ENCODE data around the gene TMED8.
A peak's percentile ranks its signal among the peaks of the same experiment; 100 is the strongest.
"Not testable (repeated sequence)": the region's sequence is repeated elsewhere in the genome, so short reads cannot be mapped to it uniquely, and the experiment has no call there.

TMED8 gene

GRCh38 chr14:77376771-77377501, at the start of gene TMED8, which contains the start of gene SAMD15:
Gene TMED8 (minus strand): TSS chr14:77377094. CDS start chr14:77377053, 41 bp downstream.
Gene SAMD15 (plus strand): TSS chr14:77377379. CDS start chr14:77377419, 40 bp downstream.
- DNase-seq (ENCODE audit: low read depth, low spot score) = peak; percentile 68

GRCh38 chr14:77426396-77426795, 49.5 kb upstream of the TMED8 start:
- no peak for DNase-seq (ENCODE audit: low read depth, low spot score)

GRCh38 chr14:77424862-77425261, 48.0 kb upstream of the TMED8 start:
- DNase-seq (ENCODE audit: low read depth, low spot score) = no peak

- no peak for DNase-seq (ENCODE audit: low read depth, low spot score)
These were observed 46.5 kb upstream of the TMED8 start, which contains the start of gene NOXRED1 for GRCh38 chr14:77423423-77423822. Gene NOXRED1 (minus strand): TSS chr14:77423523. CDS start chr14:77422889, 634 bp downstream.

- DNase-seq (ENCODE audit: low read depth, low spot score) = no peak
These were observed 44.3 kb upstream of the TMED8 start for GRCh38 chr14:77421201-77421600.

GRCh38 chr14:77416836-77417235, 39.9 kb upstream of the TMED8 start:
- no peak for DNase-seq (ENCODE audit: low read depth, low spot score)

GRCh38 chr14:77416098-77416497, 39.2 kb upstream of the TMED8 start:
- DNase-seq (ENCODE audit: low read depth, low spot score) = not testable (repeated sequence)

GRCh38 chr14:77415403-77416030, 38.6 kb upstream of the TMED8 start:
- not testable (repeated sequence) for DNase-seq (ENCODE audit: low read depth, low spot score)

GRCh38 chr14:77409131-77409533, 32.2 kb upstream of the TMED8 start:
- DNase-seq (ENCODE audit: low read depth, low spot score) = no peak

GRCh38 chr14:77407158-77407557, 30.3 kb upstream of the TMED8 start:
- DNase-seq (ENCODE audit: low read depth, low spot score) = no peak

GRCh38 chr14:77406718-77407117, 29.8 kb upstream of the TMED8 start:
- DNase-seq (ENCODE audit: low read depth, low spot score) = no peak

GRCh38 chr14:77406086-77406485, 29.2 kb upstream of the TMED8 start:
- DNase-seq (ENCODE audit: low read depth, low spot score) = no peak

- no peak for DNase-seq (ENCODE audit: low read depth, low spot score)
These were observed 26.9 kb upstream of the TMED8 start for GRCh38 chr14:77403768-77404167.

- no peak for DNase-seq (ENCODE audit: low read depth, low spot score)
These were observed 23.3 kb upstream of the TMED8 start for GRCh38 chr14:77400216-77400615.

- DNase-seq (ENCODE audit: low read depth, low spot score) = no peak
These were observed 13.3 kb upstream of the TMED8 start for GRCh38 chr14:77390188-77390587.

GRCh38 chr14:77378701-77379100, 1.8 kb upstream of the TMED8 start:
- DNase-seq (ENCODE audit: low read depth, low spot score) = no peak

- DNase-seq (ENCODE audit: low read depth, low spot score) = no peak
These were observed 579 bp upstream of the TMED8 start for GRCh38 chr14:77377502-77377844.

GRCh38 chr14:77375973-77376770, 722 bp downstream of the TMED8 start:
- no peak for DNase-seq (ENCODE audit: low read depth, low spot score)

- no peak for DNase-seq (ENCODE audit: low read depth, low spot score)
These were observed 1.5 kb downstream of the TMED8 start for GRCh38 chr14:77375164-77375950.

- DNase-seq (ENCODE audit: low read depth, low spot score) = no peak
These were observed 4.5 kb downstream of the TMED8 start for GRCh38 chr14:77372304-77372841.

GRCh38 chr14:77369285-77369684, 7.6 kb downstream of the TMED8 start:
- DNase-seq (ENCODE audit: low read depth, low spot score) = no peak

Measured in activated naive CD8-positive, alpha-beta T cell treated with anti-CD3 and anti-CD28 coated beads, Interleukin-2, amount 50 U/mL, for 16 hours (primary cell).